LHCN-M2 (cell line): ENCODE results near the gene C9orf50. TPM values are rescaled to one million over a fixed set of nuclear protein-coding genes. Genes with fewer than 3 reads are reported as not detected.

Experiments used
- DNase-seq: peaks from one replicate; pipeline ENCODE4 v3.0.0-alpha.2; 2012; ENCODE audit warnings: low read depth
- total RNA-seq: library from RNA; depleted of rRNA; stranded (reverse); fragments of >200 nt; gene quantifications from 2 replicates; pipeline ENCODE4 v1.2.3, GENCODE V29; 2014; rRNA removed

The C9orf50 gene
- total RNA-seq, 1 experiment from 2014 or later, result not detected

DNA sequence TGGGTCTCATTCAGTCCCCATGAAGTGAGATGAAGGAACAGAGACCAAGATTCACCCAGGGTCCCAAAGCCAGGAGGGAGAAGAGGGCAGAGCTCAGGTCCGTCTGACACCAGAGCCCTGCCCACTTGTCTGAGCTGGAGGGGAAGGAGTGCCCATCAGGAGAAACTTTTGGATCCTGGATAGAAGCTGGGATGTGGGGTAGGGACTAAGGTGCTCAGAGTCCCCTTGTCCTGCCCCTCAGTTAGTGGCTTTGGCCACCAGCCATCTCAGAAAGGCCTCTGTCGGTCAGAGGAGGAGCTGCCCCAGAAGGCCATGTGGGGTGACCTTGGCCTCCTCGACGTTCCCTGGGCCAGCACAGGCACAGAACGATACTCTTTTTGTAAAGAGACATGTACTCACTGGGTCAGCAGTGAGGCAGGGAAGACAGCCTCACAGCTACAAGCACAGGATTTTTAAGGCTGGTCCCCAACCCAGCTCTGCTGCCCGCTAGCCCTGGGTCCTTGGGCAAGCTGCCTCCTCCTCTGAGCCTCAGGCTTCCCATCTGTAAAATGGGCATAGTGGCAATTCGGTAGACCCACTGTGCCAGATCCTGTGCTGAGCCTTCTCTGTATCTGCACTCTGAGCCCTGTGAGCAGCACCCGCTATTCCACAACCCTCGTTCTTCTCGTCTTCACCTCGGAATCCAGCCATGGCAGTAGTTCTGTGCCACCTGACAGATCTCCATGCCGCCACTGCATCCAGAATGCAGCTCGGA lies 49.4 kb downstream of the C9orf50 start:
- DNase-seq, result no peak

DNA sequence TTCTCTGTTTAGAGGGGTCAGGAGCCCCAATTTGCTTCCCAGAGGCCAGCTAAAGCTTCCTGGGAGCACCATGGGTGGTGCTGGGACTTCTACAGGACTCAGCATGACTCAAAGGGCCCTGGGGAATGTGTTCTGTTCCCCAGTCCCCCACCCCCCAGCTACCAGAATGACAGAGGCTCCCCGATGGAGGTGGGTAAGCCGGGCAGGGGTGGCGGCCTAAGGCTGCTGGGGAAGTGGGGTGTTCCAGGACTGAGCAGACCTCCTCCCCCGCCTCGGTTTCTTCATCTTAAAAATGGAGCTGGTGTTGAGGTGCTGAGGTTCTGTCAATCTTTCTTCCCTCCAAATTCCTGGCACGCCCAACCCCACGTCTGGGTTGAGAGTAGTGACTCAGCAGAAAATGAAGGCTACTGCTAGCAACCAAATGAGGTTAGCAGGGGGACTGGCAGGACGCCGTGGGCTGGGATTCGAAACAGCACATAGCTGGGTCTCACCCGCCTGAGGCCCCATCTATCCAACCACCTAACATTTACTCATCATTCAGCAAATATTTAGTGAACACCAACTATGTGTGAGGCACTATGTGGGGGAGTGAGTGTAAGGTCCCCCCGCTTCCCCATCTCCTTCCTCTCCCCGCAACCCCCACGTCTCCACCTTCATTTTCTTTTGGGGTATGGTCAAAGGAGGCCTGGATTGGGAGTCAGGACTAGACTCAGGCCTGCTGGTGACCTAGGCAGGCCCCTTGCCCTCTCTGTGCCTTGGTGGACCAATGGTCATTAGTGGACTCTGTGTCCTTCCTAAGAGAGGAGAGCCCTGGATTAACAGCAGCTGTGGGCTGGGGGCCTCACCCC lies 50.2 kb downstream of the C9orf50 start:
- peak; percentile 43 for DNase-seq

DNA sequence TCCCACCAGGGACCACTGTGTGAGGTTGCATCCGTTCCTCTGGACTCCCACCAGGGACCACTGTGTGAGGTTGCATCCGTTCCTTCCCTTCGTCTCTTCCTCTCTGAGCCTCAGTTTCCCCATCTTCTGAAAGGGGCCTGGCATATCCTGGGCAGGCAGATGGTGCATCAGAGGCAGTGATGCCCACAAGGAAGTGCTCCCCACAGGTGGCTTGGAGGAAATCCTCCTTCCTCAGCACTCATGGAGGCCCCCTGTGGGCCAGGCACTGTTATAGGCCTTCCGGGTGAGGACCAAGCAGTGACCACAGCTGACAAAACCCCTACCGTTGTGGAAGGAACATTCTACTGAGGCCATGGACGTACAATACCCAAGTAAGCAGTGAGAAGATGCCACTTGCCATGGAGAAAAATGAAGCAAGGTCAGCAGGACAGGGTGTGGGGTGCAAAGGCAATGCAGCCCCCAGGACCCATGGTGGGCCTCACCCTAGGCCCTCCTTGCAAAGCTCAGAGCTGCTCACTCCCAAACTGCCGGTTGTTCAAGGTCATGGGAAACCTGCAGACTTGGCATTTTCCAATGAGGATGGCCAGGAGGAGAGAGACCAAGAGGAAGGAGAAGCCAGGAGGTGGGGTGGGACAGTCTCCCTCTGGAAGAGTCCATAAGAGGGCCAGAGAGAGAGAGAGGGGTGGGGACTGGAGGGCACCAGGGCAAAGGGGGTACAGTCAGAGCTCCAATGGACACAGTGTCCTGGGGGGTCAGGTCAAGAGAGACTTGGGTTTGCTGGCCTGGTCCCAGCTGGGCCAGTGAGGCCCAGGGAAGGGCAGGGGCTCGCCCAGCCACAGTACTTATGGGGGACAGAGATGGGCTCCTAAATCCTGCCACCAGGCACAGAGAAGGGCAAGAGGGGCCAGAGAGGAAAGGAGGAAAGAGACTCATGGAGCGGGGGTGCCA lies 51.1 kb downstream of the C9orf50 start:
- DNase-seq, result peak; percentile 19

DNA sequence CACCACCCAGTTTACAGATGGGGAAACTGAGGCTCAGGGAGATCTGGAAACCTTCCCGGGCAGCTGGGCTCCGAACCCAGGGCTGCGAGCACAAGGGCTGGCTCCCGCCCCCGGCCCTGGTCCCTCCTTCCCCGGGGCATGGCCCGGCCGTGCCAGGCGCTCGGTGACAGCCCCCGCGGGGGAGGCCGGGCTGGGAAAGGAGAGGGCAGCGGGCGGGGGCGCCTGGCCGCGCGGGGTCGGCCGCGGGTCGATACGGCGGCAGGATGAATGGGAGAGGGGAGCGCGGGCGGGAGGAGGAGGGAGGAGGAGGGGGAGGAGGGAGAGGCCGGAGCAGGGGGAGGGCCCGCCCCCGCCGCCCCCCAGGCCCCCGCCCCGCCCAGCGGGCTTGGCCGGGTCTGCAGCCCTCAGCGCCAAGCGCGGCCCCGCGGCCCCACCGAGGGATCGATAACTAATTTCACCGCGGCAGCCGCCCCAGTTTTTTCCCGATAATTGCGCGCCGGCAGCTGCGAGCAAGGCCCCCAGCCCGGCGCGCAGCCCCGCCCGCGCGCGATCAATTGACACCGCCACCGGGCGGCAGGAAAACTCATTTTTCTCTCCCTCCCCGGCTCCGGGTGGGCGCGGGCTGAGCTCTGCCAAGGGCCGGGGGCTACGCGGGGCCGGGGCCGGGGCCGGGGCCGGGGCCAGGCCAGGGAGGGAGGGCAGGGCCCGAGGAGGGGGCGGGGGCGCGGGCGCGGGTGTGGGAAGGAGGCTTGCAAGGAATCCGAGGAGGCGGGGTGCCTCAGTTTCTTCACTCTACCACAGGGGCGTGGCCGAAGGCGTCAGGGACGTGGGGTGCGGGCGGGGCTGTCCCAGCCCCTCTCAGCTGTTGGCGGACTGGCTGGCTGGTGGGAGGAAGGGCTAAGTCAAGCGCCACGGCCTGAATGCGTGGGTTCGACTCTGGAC lies 52.1 kb downstream of the C9orf50 start:
- no peak for DNase-seq

DNA sequence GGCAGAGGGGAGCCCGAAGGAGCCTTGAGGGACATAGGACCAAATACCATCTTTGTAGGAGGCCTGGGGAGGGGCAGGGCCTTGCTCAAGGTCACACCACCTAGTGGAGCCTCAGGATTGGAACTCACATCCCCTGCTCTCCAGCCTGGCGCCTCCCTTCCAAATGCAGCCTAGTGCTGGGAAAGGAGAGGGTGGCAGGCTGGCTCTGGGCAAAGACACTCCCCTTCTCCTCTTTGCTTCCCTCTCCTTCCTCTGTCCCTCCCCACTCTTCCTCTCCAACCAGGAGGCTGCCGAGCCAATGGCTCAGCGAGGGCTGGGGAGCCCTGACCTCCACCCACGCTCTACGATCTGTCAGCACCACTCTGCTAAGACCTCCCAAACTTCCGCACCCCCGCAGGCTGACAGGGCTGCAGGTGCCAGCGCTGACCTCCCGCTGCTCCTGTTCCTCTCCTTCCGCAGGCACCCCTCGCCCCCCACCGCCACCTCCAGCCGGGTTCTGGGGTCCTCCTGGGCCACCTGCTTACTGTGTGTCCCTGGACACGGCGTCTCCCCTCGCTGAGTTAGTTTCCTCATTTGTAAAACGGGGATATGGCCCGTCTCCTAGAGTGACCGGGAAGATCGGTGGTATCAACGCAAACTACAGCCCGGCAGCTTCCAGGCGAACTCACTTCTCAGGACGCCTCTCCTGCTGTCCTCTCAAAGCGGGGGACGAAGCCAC lies 52.9 kb downstream of the C9orf50 start:
- peak; percentile 29 for DNase-seq

DNA sequence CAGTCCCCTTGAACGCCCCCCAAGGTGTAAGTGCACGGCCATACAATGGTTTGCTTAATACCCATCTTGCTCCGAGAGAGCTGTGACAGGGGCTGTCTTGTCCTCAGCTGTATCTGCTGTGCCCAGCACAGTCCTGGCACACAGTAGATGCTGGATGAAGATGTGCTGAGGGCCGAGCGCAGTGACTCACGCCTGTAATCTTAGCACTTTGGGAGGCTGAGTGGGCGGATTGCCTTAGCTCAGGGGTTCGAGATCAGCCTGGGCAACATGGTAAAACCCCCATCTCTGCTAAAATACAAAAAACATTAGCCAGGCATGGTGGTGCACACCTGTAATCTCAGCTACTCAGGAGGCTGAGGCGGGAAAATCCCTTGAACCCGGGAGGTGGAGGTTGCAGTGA lies 53.6 kb downstream of the C9orf50 start:
- no peak for DNase-seq

DNA sequence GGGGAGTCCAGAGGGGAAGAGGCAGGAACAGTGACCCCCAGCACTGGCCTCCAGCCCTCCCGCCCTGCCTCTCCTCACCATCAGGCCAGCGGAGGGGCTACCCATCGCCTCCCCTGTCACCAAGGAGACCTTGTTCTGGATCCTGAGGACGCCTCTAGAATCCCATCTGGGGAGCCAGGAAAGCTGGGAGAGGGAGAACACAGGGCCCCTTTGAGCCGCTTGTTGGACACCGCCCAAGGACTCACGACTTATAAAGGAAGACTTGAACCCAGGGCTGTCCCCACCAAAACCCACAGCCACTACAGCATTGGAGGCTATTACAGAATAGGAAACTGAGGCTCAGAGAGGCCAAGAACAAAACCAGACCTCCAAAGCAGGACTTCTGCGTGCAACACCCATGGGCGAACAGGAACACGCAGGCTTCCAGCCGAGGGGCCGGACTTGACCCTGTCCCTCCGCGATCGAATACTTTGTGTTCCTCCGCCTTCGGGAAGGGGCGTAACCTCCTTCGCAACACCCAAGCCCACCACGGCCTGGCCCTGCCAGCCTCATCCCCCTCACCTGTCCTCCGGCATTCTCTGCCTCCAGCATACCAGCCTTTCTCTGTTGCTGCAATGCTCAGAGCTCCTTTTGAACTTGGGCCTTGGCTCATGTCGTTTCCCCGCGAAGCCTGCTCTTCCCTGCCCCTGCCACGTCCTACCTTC lies 54.2 kb downstream of the C9orf50 start:
- DNase-seq, result no peak

DNA sequence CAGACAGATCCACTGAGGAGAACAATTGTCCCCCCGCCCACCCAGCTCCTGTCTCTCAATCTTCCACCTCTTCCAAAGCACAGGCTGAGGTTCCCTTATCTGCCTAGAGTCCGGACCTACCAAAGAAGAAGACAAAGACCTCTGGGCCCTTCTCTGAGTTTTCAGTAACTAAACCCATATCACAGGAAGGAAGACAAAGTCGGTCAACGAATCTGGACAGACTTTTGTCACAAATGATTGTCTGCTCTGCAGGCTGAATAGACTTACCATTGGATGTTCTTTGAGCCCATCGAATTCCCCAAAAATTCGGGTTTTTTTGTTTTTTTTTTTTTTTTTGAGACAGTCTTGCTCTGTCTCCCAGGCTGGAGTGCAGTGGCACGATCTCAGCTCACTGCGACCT lies 58.0 kb downstream of the C9orf50 start:
- no peak for DNase-seq

DNA sequence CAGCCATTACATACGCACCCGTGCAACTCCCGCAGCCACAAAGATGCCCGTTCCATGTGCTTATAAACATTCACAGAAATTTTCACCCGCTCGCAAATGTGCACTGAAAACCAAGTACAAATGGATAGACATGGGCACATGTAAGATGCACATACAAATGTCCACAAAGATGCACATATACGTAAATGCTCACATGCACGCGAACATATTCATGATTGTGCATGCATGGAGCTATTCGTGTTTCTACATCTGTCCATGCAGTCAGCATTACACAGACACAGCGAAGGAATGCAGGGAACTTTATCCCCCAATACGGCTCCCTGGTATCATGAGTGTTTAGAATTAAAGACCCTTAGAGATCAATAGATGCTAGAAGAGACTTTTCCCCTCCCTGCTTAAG lies 58.4 kb downstream of the C9orf50 start:
- no peak for DNase-seq

Other genes starting within 250 kb of the C9orf50 start
- 23.9 and 24.3 TPM in 2 replicates for gene NTMT1, start 5.1 kb upstream of the C9orf50 start, total RNA-seq
- gene ASB6, start 21.1 kb upstream of the C9orf50 start, total RNA-seq, result 23.1 and 25.3 TPM in 2 replicates
- not detected in 2 replicates for gene PRRX2, start 44.5 kb upstream of the C9orf50 start, total RNA-seq
- 0.34 and 0.64 TPM in 2 replicates for gene PTGES, start 131.9 kb upstream of the C9orf50 start, total RNA-seq
- 32.5 and 38.0 TPM in 2 replicates for gene TOR1B, start 182.1 kb upstream of the C9orf50 start, total RNA-seq
- gene TOR1A, start 203.0 kb upstream of the C9orf50 start, total RNA-seq, result 78.1 and 82.1 TPM in 2 replicates
- 63.3 and 79.4 TPM in 2 replicates for gene C9orf78, start 214.2 kb upstream of the C9orf50 start, total RNA-seq
- gene USP20, start 214.4 kb upstream of the C9orf50 start, total RNA-seq, result 8.1 and 9.5 TPM in 2 replicates